ENCODE measurements around the gene PEX11B. TPM values are rescaled to one million over a fixed set of nuclear protein-coding genes. Genes with fewer than 3 reads are reported as not detected.
A peak's percentile ranks its signal among the peaks of the same experiment; 100 is the strongest.

Gene PEX11B
- total and polyA plus RNA-seq, 12 donors, result 17.7 to 26.3 (median 23.0) TPM

DNA sequence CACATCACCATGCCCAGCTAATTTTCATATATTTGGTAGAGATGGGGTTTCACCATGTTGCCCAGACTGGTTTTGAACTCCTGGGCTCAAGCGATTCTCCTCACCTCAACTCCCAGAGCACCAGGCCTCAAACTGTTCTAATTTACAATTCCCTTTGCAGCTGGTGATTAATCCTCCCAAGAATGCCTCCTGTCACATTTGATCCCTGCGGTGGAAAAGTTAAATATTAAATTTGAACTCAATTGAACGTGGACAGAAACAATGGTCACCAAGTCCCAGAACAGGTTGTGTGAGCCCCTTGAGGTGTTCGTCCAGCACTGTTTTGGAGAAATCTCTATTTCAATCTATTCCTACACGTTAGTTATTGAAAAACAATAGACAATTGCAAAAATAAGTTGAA is 30.9 kb downstream of the PEX11B start:
- Histone ChIP-seq H3K27me3 (peaks cover 0 to 12% (median 0%) of the 10 kb centered on the region in 7 donors), H3K36me3 (no peaks in the 10 kb centered on the region), H3K27ac (peak overlapping the region in 2 of 10 donors; percentile 7 to 65), H3K9me3 (no peaks in the 10 kb centered on the region), H3K4me1 (peaks cover 14 to 55% (median 31%) of the 10 kb centered on the region in 9 donors), H3K4me3 (no peak overlapping the region)
- TF ChIP-seq, protein P1, sequence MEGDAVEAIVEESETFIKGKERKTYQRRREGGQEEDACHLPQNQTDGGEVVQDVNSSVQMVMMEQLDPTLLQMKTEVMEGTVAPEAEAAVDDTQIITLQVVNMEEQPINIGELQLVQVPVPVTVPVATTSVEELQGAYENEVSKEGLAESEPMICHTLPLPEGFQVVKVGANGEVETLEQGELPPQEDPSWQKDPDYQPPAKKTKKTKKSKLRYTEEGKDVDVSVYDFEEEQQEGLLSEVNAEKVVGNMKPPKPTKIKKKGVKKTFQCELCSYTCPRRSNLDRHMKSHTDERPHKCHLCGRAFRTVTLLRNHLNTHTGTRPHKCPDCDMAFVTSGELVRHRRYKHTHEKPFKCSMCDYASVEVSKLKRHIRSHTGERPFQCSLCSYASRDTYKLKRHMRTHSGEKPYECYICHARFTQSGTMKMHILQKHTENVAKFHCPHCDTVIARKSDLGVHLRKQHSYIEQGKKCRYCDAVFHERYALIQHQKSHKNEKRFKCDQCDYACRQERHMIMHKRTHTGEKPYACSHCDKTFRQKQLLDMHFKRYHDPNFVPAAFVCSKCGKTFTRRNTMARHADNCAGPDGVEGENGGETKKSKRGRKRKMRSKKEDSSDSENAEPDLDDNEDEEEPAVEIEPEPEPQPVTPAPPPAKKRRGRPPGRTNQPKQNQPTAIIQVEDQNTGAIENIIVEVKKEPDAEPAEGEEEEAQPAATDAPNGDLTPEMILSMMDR (IDR thresholded peaks at IDR 0.05), result no peak
- DNase-seq, result no peak
- intact Hi-C loops (cut with DNase I), result no loop called here
- no peak for ATAC-seq
- 78 to 80% methylated on average over 5 of the region's 5 CpGs for WGBS, 2 donors

DNA sequence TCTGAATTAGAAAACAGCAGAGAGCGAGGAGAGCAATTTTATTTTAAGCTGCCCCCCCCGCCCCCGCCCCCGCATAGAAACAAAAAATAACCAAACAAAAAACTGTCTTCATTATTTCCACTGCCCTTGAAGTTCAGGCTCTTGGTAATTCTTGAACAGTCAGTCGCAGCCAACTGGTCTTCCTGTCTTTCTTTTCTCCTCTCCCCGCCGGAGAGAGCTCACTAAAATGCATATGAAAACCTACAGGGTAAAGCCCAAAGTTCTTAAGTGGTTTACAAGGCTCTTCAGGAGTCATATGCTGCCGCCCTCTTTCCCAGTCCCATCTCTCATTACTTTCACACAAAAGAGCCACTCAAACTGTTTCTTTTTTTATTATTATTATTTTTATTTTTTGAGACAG is 31.7 kb downstream of the PEX11B start:
- intact Hi-C loops (cut with DNase I), result loop anchor here in 1 of 10 donors (1.0 kb wide), 1 partner anchor 42 kb away; the partner anchor contains the start of gene NUDT17
- H3K27ac ChIP-seq, result peak overlapping the region in 7 of 10 donors; percentile 20 to 71 (median 65)

DNA sequence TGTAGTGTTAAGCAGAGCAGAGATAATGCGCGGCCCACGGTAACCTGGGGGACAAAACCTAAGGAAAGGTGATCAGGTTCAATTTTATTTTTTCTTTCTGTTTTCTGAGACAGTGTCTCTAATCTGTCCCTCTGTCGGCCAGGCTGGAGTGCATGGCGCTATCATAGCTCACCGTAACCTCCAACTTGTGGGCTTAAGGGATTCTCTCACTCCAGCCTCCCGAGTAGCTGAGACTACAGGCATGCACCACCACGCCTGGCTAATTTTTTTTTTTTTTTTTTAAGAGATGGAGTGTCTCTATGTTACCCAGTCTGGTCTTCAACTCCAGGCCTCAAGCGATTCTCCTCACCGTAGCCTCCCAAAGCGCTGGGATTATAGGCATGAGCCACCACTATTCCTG is 32.1 kb downstream of the PEX11B start:
- Histone ChIP-seq H3K36me3 (no peaks in the 10 kb centered on the region), H3K9me3 (no peaks in the 10 kb centered on the region), H3K4me3 (peak overlapping the region; percentile 59 to 94 (median 72)), H3K27me3 (peaks cover 0 to 12% (median 0%) of the 10 kb centered on the region in 7 donors), H3K4me1 (peaks cover 8 to 44% (median 19%) of the 10 kb centered on the region in 9 donors), H3K27ac (peak overlapping the region in 7 of 10 donors; percentile 20 to 71 (median 65))
- TF ChIP-seq, protein P1 (IDR thresholded peaks at IDR 0.05), result no peak
- no peak for DNase-seq
- 28 to 42% methylated on average over 11 of the region's 11 CpGs for WGBS, 2 donors
- ATAC-seq, result peak; percentile 4 to 37 (median 28)
- intact Hi-C loops (cut with DNase I), result loop anchor here in 1 of 10 donors (1.0 kb wide), 1 partner anchor 41 kb away; the partner anchor contains the start of gene NUDT17

More for the DNA sequence above, 31.7 kb downstream of the PEX11B start:
- peak in 3 of 8 donors; percentile 13 to 41 (median 19) for ATAC-seq
- Histone ChIP-seq H3K27me3 (peaks cover 0 to 12% (median 0%) of the 10 kb centered on the region in 7 donors), H3K4me1 (peaks cover 12 to 48% (median 23%) of the 10 kb centered on the region in 9 donors), H3K4me3 (peak overlapping the region in 4 of 10 donors; percentile 70 to 94 (median 76)), H3K36me3 (no peaks in the 10 kb centered on the region), H3K9me3 (no peaks in the 10 kb centered on the region)
- DNase-seq, result peak in 1 of 2 donors; percentile 29
- TF ChIP-seq, protein P1 (IDR thresholded peaks at IDR 0.05), result no peak
- WGBS, 2 donors, result 50 to 54% methylated on average over 8 of the region's 8 CpGs

- peaks cover 0 to 12% (median 0%) of the 10 kb centered on the region in 7 donors for H3K27me3 ChIP-seq
- TF ChIP-seq, protein P1 (IDR thresholded peaks at IDR 0.05), result no peak
- peak; percentile 86 for DNase-seq
- no peaks in the 10 kb centered on the region for H3K36me3 ChIP-seq
- intact Hi-C loops (cut with DNase I), result loop anchor here in 1 of 10 donors (1.0 kb wide), 1 partner anchor 41 kb away; the partner anchor contains the start of gene NUDT17
- ATAC-seq, result peak; percentile 90 to 96 (median 94)
- peak within 1 kb of the TSS; percentile 59 to 94 (median 72) for H3K4me3 ChIP-seq
- WGBS, 2 donors, result 1% methylated on average over 33 to 36 of the region's 36 CpGs
- H3K27ac ChIP-seq, result peak within 1 kb of the TSS in 7 of 10 donors; percentile 20 to 71 (median 65)
- H3K9me3 ChIP-seq, result no peaks in the 10 kb centered on the region
- peaks cover 2 to 38% (median 13%) of the 10 kb centered on the region in 9 donors for H3K4me1 ChIP-seq
Measured at GRCh38 chr1:145885738-145886287, 32.7 kb downstream of the PEX11B start, which contains the start of gene ANKRD35. Gene ANKRD35, minus strand, starts transcription at chr1:145885866. Its CDS starts 108 bp downstream, at chr1:145885758.

All from heart right ventricle (tissue), 16 donors.